SK-N-MC (cell line): ENCODE data around the gene TOM1L2.

ENCODE experiments used
- EZH2 ChIP-seq: fragments of 200-600 bp; sonication (generic); IDR thresholded peaks from one replicate; pipeline ENCODE4 v1.6.1; 2017; ENCODE audit warnings: antibody characterized with exemption
- POLR2AphosphoS5 ChIP-seq: IDR thresholded peaks from 2 replicates; pipeline ENCODE4 v1.6.1; 2012; ENCODE audit warnings: mild to moderate bottlenecking, low read depth, low read length, borderline replicate concordance

GRCh38 chr17:17874478-17874877, 97.7 kb downstream of the TOM1L2 start:
- TF ChIP-seq EZH2 (no peak), POLR2AphosphoS5 (no peak)
